Kidney (tissue), 14 donors: ENCODE data around the gene OR4Q3. TPM values are rescaled to one million over a fixed set of nuclear protein-coding genes. Genes with fewer than 3 reads are reported as not detected.
"Not testable (repeated sequence)": the region's sequence is repeated elsewhere in the genome, so short reads cannot be mapped to it uniquely, and the experiment has no call there.

Experiments used
- DNase-seq, 5 donors: peaks; one replicate each; pipeline ENCODE4 v3.0.0-alpha.2; 2013 to 2020
- FAIRE-seq: peaks from 2 replicates; lab custom pipeline; 2012; peaks lifted over from hg19 to GRCh38; lab: Jason Lieb, UNC
- H3K27ac ChIP-seq, 2 donors: one replicate each; pipeline ENCODE4 v1.7.0; 2013; ENCODE audit warnings: low read depth in 2 of 2, low read length in 2 of 2, inconsistent platforms in 1 of 2
- H3K27me3 ChIP-seq: one replicate; pipeline ENCODE4 v1.7.1; 2013; ENCODE audit warnings: low read length, inconsistent platforms; ENCODE audit not compliant: control insufficient read depth, insufficient read depth
- H3K36me3 ChIP-seq, 3 donors: one replicate each; pipeline versions ENCODE4 v1.7.0 to v1.7.1; 2013; ENCODE audit warnings: low read length in 3 of 3, control low read depth in 1 of 3, inconsistent platforms in 1 of 3; ENCODE audit not compliant: insufficient read depth in 3 of 3, control insufficient read depth in 2 of 3
- H3K4me1 ChIP-seq, 3 donors: one replicate each; pipeline versions ENCODE4 v1.7.0 to v1.7.1; 2013; ENCODE audit warnings: low read length in 3 of 3, inconsistent platforms in 1 of 3, low read depth in 1 of 3; ENCODE audit not compliant: control insufficient read depth in 2 of 3, insufficient read depth in 2 of 3
- H3K4me3 ChIP-seq, 3 donors: one replicate each; pipeline versions ENCODE4 v1.7.0 to v1.8.1; 2013; ENCODE audit warnings: low read length in 3 of 3, control low read depth in 1 of 3, inconsistent platforms in 1 of 3
- H3K9ac ChIP-seq, 3 donors: one replicate each; pipeline versions ENCODE4 v1.7.0 to v1.7.1; 2013; ENCODE audit warnings: low read length in 3 of 3, control low read depth in 1 of 3, inconsistent platforms in 1 of 3
- H3K9me3 ChIP-seq, 3 donors: one replicate each; pipeline versions ENCODE4 v1.7.0 to v1.7.1; 2013; ENCODE audit warnings: low read length in 3 of 3, control low read depth in 1 of 3, inconsistent platforms in 1 of 3; ENCODE audit not compliant: control insufficient read depth in 2 of 3, insufficient read depth in 1 of 3
- intact Hi-C: fragments of 100-400 bp; cut with DNase I; formaldehyde crosslinking; loops from one replicate; pipeline ENCODE4 v1.11.1; 2022
- polyA plus RNA-seq: library from polyadenylated mRNA; stranded (reverse); fragments of 350-450 nt; fragmentation: Illumina TruSeq; extraction: RNeasy Lipid Tissue Mini Kit (QIAGEN cat#74804); gene quantifications from one replicate; pipeline ENCODE4 v1.2.3, GENCODE V29; 2014; ENCODE audit warnings: low read depth, low replicate concordance; ENCODE audit not compliant: insufficient read depth
- total RNA-seq: library from RNA; stranded (reverse); fragmentation: NEBNext Ultra II Directional; extraction: Animal tissue kit (Norgen Biotek cat#: 25700); gene quantifications from one replicate; pipeline ENCODE4 v1.2.1, GENCODE V29; 2021
- TF ChIP-seq, protein P1 (sequence below): IDR thresholded peaks from 3 replicates; pipeline ENCODE4 v1.5.1; 2012; ENCODE audit warnings: mild to moderate bottlenecking, moderate library complexity, borderline replicate concordance; ENCODE audit not compliant: insufficient read depth; ENCODE audit errors: extremely low read depth
- donor health status: control.
- donor health status: control.
- donor health status: control.
- donor health status: control.
- donor health status: control.
- donor health status: DM: yes; HTN: yes; CAD: no.
- donor health status: Normal renal cell carcinoma (clear cell type).

The OR4Q3 gene
- total and polyA plus RNA-seq, 2 donors from 2014 or later = not detected

DNA sequence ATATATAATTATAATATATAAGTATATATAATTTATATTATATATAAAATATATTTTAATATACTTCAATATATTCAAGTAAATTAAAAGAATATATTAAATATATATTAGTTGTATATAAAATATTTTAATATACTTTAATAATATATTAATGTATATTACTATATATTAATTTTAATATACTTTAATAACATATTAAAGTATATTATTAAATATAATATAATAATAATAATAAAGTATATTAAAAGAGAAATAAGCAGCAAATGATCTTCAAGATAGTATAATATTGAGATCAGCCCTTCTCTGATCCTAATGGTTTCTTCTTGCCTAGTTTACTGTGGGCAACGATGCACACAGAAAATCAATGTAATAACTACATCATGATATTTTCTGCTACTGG is 32.2 kb downstream of the OR4Q3 start:
- H3K4me3 ChIP-seq = no peak overlapping the region
- peak; percentile 99 for FAIRE-seq
- no peaks in the 10 kb centered on the region for H3K27me3 ChIP-seq
- no peak overlapping the region for H3K27ac ChIP-seq
- no peak for DNase-seq
- no peaks in the 10 kb centered on the region for H3K4me1 ChIP-seq
- no peak overlapping the region for H3K9ac ChIP-seq
- no peaks in the 10 kb centered on the region for H3K36me3 ChIP-seq
- intact Hi-C loops = no loop called here
- TF ChIP-seq, protein P1, sequence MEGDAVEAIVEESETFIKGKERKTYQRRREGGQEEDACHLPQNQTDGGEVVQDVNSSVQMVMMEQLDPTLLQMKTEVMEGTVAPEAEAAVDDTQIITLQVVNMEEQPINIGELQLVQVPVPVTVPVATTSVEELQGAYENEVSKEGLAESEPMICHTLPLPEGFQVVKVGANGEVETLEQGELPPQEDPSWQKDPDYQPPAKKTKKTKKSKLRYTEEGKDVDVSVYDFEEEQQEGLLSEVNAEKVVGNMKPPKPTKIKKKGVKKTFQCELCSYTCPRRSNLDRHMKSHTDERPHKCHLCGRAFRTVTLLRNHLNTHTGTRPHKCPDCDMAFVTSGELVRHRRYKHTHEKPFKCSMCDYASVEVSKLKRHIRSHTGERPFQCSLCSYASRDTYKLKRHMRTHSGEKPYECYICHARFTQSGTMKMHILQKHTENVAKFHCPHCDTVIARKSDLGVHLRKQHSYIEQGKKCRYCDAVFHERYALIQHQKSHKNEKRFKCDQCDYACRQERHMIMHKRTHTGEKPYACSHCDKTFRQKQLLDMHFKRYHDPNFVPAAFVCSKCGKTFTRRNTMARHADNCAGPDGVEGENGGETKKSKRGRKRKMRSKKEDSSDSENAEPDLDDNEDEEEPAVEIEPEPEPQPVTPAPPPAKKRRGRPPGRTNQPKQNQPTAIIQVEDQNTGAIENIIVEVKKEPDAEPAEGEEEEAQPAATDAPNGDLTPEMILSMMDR = no peak
- peaks cover 0 to 8% (median 5%) of the 10 kb centered on the region in 3 donors for H3K9me3 ChIP-seq

DNA sequence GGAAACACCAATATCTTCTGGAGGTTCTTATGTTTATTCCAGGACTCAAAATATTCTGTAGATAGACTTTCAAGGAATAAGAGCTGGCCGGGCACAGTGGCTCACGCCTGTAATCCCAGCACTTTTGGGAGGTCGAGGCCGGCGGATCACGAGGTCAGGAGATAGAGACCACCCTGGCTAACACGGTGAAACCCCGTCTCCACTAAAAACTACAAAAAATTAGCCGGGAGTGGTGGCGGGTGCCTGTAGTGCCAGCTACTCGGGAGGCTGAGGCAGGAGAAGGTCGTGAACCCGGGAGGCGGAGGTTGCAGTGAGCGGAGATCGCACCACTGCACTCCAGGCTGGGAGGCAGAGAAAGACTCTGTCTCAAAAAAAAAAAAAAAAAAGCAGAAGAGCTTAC is 42.5 kb downstream of the OR4Q3 start:
- H3K4me1 ChIP-seq, H3K27me3 ChIP-seq, H3K9ac ChIP-seq, H3K27ac ChIP-seq, H3K4me3 ChIP-seq, H3K9me3 ChIP-seq, DNase-seq, FAIRE-seq, H3K36me3 ChIP-seq, intact Hi-C loops: not testable (repeated sequence)

DNA sequence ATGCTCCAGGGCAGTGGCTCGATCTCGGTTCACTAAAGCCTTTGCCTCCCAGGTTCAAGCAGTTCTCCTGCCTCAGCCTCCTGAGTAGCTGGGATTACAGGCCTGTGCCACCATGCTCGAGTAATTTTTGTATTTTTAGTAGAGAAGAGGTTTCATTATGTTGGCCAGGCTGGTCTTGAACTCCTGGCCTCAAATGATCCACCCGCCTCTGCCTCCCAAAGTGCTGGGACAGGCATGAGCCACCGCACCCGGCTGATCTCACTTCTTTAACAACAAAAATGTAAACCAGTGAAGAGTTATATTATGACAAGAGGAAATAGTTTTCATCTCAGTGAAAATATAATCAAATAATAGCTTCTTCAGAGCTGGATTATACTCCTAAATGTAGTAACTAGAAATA is 43.9 kb downstream of the OR4Q3 start:
- H3K4me1 ChIP-seq, H3K9ac ChIP-seq, FAIRE-seq, DNase-seq, H3K9me3 ChIP-seq, H3K36me3 ChIP-seq, H3K4me3 ChIP-seq, H3K27me3 ChIP-seq, intact Hi-C loops, H3K27ac ChIP-seq: not testable (repeated sequence)

GRCh38 chr14:19788150-19788549 is 44.8 kb downstream of the OR4Q3 start:
- intact Hi-C loops, H3K9ac ChIP-seq, H3K27ac ChIP-seq, H3K4me3 ChIP-seq, DNase-seq, H3K36me3 ChIP-seq, H3K4me1 ChIP-seq, H3K27me3 ChIP-seq, FAIRE-seq, H3K9me3 ChIP-seq: not testable (repeated sequence)

DNA sequence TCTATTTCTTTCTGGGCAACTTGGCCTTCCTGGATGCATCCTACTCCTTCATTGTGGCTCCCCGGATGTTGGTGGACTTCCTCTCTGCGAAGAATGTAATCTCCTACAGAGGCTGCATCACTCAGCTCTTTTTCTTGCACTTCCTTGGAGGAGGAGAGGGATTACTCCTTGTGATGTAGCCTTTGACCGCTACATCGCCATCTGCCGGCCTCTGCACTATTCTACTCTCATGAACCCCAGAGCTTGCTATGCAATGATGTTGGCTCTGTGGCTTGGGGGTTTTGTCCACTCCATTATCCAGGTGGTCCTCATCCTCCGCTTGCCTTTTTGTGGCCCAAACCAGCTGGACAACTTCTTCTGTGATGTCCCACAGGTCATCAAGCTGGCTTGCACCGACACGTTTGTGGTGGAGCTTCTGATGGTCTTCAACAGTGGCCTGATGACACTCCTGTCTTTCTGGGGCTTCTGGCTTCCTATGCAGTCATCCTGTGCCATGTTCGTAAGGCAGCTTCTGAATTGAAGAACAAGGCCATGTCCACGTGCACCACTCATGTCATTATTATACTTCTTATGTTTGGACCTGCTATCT is 53.2 kb downstream of the OR4Q3 start:
- FAIRE-seq, intact Hi-C loops, H3K9me3 ChIP-seq, H3K27ac ChIP-seq, H3K9ac ChIP-seq, H3K36me3 ChIP-seq, H3K4me1 ChIP-seq, H3K4me3 ChIP-seq, H3K27me3 ChIP-seq, DNase-seq: not testable (repeated sequence)

Other genes with a start within 250 kb of the OR4Q3 start
- not detected for gene OR11H2, start 29.7 kb upstream of the OR4Q3 start, total RNA-seq
- gene OR11H2, start 29.7 kb upstream of the OR4Q3 start, polyA plus RNA-seq = not detected
- not detected for gene OR4M1, start 29.9 kb downstream of the OR4Q3 start, total RNA-seq
- not detected for gene OR4M1, start 29.9 kb downstream of the OR4Q3 start, polyA plus RNA-seq
- gene OR4N2, start 60.2 kb downstream of the OR4Q3 start, total RNA-seq = not detected
- not detected for gene OR4N2, start 60.2 kb downstream of the OR4Q3 start, polyA plus RNA-seq
- not detected for gene OR4K2, start 131.6 kb downstream of the OR4Q3 start, total RNA-seq
- not detected for gene OR4K2, start 131.6 kb downstream of the OR4Q3 start, polyA plus RNA-seq
- not detected for gene OR4K5, start 177.0 kb downstream of the OR4Q3 start, total RNA-seq
- gene OR4K5, start 177.0 kb downstream of the OR4Q3 start, polyA plus RNA-seq = not detected
- gene OR4K1, start 187.3 kb downstream of the OR4Q3 start, total RNA-seq = not detected
- gene OR4K1, start 187.3 kb downstream of the OR4Q3 start, polyA plus RNA-seq = not detected
- not detected for gene OR4K15, start 232.0 kb downstream of the OR4Q3 start, total RNA-seq
- gene OR4K15, start 232.0 kb downstream of the OR4Q3 start, polyA plus RNA-seq = not detected